HS-27A (cell line): Measurements from ENCODE around the gene CRIP2.
A peak's percentile ranks its signal among the peaks of the same experiment; 100 is the strongest.

ENCODE experiments used
- DNase-seq: peaks from one replicate; pipeline ENCODE4 v3.0.0-alpha.2; 2012; ENCODE audit warnings: low read depth, missing footprints

Gene CRIP2

GRCh38 chr14:105476831-105477659 is 2.4 kb downstream of the CRIP2 start:
- no peak for DNase-seq

GRCh38 chr14:105477660-105478397 is 3.2 kb downstream of the CRIP2 start:
- DNase-seq: no peak

GRCh38 chr14:105478398-105479251 is 4.0 kb downstream of the CRIP2 start:
- no peak for DNase-seq

GRCh38 chr14:105479431-105480158 is 5.0 kb downstream of the CRIP2 start:
- no peak for DNase-seq

GRCh38 chr14:105480199-105480746 is 5.7 kb downstream of the CRIP2 start:
- DNase-seq: no peak

- peak; percentile 67 for DNase-seq
Observed at GRCh38 chr14:105480807-105481801, 6.5 kb downstream of the CRIP2 start.

GRCh38 chr14:105481886-105482457 is 7.4 kb downstream of the CRIP2 start:
- peak; percentile 81 for DNase-seq

GRCh38 chr14:105482486-105483110 is 8.0 kb downstream of the CRIP2 start:
- no peak for DNase-seq

- DNase-seq: no peak
Observed at GRCh38 chr14:105483300-105484068, 8.9 kb downstream of the CRIP2 start.

GRCh38 chr14:105484069-105484996 is 9.7 kb downstream of the CRIP2 start:
- no peak for DNase-seq

GRCh38 chr14:105484997-105485393 is 10.4 kb downstream of the CRIP2 start:
- DNase-seq: no peak

- DNase-seq: no peak
Observed at GRCh38 chr14:105485739-105486162, 11.1 kb downstream of the CRIP2 start.

GRCh38 chr14:105486163-105486973 is 11.7 kb downstream of the CRIP2 start, which contains the start of gene CRIP1:
TSS of gene CRIP1 (plus strand) at chr14:105486886. CDS start at chr14:105487260, 374 bp downstream.
- no peak for DNase-seq

GRCh38 chr14:105486974-105487448 is 12.4 kb downstream of the CRIP2 start:
- no peak for DNase-seq

- no peak for DNase-seq
Observed at GRCh38 chr14:105487449-105487985, 12.9 kb downstream of the CRIP2 start.
